ENCODE data around the gene RIPOR2. TPM values are rescaled to one million over a fixed set of nuclear protein-coding genes. Genes with fewer than 3 reads are reported as not detected.

RIPOR2 gene
- total and polyA plus RNA-seq, 2 of the 13 experiments (the other 11 are each of a cell fraction or from before 2014, with no cell fraction given) = 0.02 to 0.05 TPM

GRCh38 chr6:24763578-24763977 lies 172.2 kb downstream of the RIPOR2 start (continued):
- TF ChIP-seq ZBED4 (CRISPR knock-in tag; IDR thresholded peaks at IDR 0.05; ENCODE audit: borderline replicate concordance) = no peak
- no peak for TF ChIP-seq FOSL1 (CRISPR knock-in tag; IDR thresholded peaks at IDR 0.05; ENCODE audit: borderline replicate concordance)
- no peak for TF ChIP-seq KDM4B (CRISPR knock-in tag; IDR thresholded peaks at IDR 0.05)
- TF ChIP-seq ZNF775 (CRISPR knock-in tag; IDR thresholded peaks at IDR 0.05; ENCODE audit: borderline replicate concordance) = no peak
- no peak for TF ChIP-seq TFAP4 (IDR thresholded peaks at IDR 0.05; ENCODE audit: borderline replicate concordance, low read depth)
- TF ChIP-seq ZMAT3 (CRISPR knock-in tag; conservative IDR thresholded peaks at IDR 0.05) = no peak
- no peak for TF ChIP-seq SALL2 (CRISPR knock-in tag; IDR thresholded peaks at IDR 0.05)
- TF ChIP-seq NR2F6 (IDR thresholded peaks at IDR 0.05) = no peak
- no peak for TF ChIP-seq NR2F6 (CRISPR knock-in tag; IDR thresholded peaks at IDR 0.05)
- TF ChIP-seq RARG (CRISPR knock-in tag; IDR thresholded peaks at IDR 0.05; ENCODE audit: low read depth) = no peak
- no peak for TF ChIP-seq TRAFD1 (CRISPR knock-in tag; IDR thresholded peaks at IDR 0.05; ENCODE audit: borderline replicate concordance)
- 0 out of 2 replicates have a peak, but pooled peaks have one; percentile 27 for TF ChIP-seq ZBTB39 (CRISPR knock-in tag; IDR thresholded peaks at IDR 0.05)
- no peak for TF ChIP-seq RORA (CRISPR knock-in tag; IDR thresholded peaks at IDR 0.05)
- TF ChIP-seq ZNF260 (CRISPR knock-in tag; IDR thresholded peaks at IDR 0.05; ENCODE audit: borderline replicate concordance, low read depth) = no peak
- no peak for TF ChIP-seq YY1 (IDR thresholded peaks at IDR 0.05; ENCODE audit: insufficient read depth, insufficient replicate concordance, low read depth, low read length)
- no peak for TF ChIP-seq ZNF501 (CRISPR knock-in tag; IDR thresholded peaks at IDR 0.05)
- TF ChIP-seq ZBTB37 (CRISPR knock-in tag; IDR thresholded peaks at IDR 0.05) = no peak
- no peak for TF ChIP-seq PBX3 (CRISPR knock-in tag; IDR thresholded peaks at IDR 0.05; ENCODE audit: borderline replicate concordance)
- TF ChIP-seq ZNF17 (CRISPR knock-in tag; IDR thresholded peaks at IDR 0.05) = no peak
- no peak for TF ChIP-seq CHD2 (IDR thresholded peaks at IDR 0.05; ENCODE audit: low read depth, low read length)
